NOMO-1 treated with DMSO at 0.1 percent for 48 hours (cell line): Measurements from ENCODE around the gene SMYD2.

Experiments used
- DNase-seq: peaks from one replicate; lab custom pipeline; 2025; ENCODE audit not compliant: unreplicated experiment; lab: John Stamatoyannopoulos, UW

SMYD2 gene

DNA sequence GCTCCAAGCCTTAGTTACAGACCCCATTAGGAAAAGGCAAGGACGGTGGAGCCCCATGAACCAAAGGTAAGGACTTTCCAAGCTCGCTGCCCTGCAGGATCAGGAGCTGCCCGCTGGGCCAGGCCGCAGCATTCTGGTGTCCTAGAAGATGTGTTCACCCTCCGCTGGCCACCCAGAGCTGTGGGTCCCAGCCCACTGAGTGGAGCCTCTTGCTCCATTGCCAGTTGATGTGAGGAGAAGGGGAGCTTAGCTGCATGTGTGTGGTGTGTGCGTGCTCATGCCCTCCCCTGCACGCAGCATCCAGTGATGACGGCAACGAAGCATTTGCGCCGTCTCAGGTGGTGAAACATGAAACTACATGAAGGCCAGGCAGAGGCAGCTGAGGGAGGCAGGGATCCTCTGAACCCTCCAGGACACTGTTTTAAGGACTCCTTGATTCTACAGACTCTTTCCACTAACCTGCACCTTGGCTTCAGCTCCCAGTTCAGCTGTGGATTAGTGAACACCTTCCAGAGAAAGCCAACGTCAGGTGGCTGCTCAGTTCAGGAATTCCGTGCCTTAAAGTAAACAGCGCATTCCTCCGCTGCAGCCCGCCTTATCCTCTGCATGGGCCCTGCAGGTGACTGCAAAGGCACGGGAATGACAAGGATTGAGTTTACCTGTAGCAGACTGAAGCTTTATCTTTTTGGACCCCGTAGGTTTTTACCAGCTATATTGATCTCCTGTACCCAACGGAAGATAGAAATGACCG lies 48.7 kb downstream of the SMYD2 start:
- no peak for DNase-seq

DNA sequence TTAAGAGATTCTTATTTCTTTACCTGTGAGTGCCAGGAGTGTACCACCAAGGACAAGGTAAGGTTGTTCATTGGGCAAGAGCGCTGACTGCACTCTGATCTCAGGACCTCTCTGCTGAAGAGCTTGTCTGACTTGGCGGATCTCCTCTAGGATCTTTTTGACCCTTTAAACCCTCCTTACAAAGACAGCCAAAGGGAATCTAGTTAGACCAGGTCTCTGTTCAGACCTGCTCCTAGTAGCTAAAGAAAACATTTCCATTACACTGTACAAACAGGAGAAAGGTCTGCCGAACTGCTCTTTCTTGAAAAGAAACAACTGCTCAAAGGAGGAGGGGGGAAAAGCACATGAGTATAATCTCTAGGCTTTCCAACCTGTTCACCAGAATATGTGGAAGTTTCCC lies 49.3 kb downstream of the SMYD2 start:
- no peak for DNase-seq

DNA sequence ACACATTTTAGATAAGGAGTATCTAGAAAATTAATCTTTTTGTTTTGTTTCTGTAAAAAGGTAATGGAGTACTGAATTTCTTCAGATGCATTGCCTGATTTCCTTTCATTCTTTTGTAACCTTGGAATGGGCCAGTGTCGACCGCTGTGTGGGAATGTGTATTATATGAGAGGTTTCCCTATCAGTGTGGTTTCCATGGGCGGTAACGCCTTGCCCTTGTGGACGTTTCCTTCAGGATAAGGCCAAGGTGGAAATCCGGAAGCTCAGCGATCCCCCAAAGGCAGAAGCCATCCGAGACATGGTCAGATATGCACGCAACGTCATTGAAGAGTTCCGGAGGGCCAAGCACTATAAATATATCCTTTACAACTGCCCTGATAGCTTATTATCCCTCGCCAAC lies 49.8 kb downstream of the SMYD2 start:
- no peak for DNase-seq

GRCh38 chr1:214331180-214331579 lies 50.2 kb downstream of the SMYD2 start:
- DNase-seq = no peak

DNA sequence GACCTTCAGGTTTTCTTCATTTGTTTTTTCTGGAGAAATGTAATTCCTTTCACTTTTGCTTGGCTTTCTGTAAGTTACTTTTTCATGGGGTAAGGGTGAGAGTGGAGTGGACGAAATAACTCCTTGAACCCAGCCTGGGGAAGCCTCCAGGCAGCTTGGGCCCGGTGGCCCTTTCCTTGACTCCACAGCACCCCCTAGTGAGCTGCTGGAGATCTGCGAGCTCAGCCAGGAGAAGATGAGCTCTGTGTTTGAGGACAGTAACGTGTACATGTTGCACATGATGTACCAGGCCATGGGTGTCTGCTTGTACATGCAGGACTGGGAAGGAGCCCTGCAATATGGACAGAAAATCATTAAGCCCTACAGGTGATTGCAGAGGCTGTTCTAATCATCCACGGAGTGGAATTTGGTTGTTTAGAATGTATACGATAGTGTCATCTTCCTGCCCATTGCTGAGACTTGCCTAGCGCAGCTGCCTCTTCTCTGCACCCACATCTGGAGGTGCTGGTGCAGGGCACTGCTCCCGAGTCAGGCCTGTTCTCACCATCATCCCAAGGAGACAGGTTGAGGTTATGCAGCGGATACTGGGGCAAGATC lies 51.0 kb downstream of the SMYD2 start:
- peak; percentile 34 for DNase-seq

DNA sequence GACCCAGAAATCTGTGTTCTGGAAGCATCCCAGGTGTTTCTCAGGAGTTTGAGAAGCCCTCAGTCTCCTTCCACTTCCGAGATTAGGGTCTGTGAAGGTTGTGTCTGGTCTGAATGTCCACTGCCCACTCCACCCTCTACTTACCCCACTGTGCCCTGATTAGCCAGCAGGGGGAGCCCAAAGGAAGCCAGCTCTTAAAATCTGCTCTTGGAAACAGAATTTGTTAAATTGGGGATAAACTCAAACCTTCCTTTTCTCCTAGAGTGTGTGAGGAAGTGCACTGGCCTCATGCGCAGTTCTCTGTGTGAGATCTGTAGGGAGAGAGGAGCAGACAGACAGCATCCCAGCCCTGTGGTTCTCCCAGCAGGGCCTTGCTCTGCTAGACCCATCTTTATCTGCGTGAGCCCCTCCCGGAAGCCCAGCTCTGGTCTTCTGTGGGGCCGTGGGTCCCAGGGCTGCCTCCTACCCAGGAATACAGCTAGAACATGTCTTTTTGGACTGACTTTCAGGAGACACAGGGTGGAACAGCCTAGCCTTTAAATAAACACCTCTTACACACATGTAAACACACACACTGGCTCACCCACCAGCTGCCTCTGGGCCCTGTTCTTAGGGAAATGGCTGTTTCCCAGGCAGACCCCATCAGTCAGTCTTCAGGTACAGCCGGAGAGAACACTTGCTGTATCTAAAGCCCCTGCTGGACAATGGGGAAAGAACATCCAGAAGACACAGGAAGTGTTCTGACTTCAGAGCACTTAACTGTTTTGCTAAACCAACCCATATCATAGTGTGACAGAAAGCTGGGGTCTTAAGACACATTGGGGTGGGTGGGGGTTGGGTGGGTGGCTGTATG lies 52.2 kb downstream of the SMYD2 start:
- peak; percentile 21 for DNase-seq

GRCh38 chr1:214335567-214335966 lies 54.6 kb downstream of the SMYD2 start:
- DNase-seq = no peak

GRCh38 chr1:214337015-214337414 lies 56.1 kb downstream of the SMYD2 start:
- no peak for DNase-seq

- no peak for DNase-seq
These were observed 56.6 kb downstream of the SMYD2 start for GRCh38 chr1:214337511-214337910.

GRCh38 chr1:214338212-214338611 lies 57.3 kb downstream of the SMYD2 start:
- no peak for DNase-seq

DNA sequence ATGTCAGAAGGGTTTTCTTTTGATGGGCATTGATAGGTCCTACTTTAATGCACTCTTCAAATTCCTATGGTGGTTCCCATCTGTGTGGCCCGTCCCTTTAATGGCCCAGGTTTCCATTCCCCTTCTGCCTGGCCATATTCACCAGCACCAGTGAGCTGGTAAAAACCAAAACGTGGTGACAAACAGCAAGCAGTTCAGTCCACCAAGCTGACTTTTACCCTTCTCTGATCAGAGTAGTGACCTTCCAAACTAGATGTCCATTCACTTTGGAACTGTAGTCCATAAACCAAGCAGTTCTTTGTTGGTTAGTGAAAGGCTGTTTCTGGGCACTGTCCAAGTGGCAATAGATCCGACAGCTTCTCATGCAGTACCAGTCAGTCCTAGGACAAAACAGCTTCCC lies 60.5 kb downstream of the SMYD2 start:
- no peak for DNase-seq

DNA sequence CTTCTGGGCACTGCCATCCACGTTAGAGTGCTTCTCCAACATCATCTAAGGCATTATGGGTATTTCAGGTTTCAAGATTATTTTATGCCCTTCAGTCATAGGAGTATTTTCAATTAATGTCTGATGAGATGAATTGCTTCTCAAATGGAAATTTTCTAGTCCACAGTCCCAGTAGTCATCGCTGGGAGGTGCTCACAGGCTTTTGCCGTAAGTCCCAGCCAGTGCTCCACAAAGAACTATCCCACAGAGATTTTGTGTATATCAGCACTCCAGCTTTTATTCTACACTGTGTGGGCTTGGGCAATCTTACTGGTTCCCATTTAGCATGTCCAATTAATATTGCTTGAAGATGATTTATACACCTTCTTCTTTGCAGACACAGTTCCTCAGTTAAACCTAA lies 61.0 kb downstream of the SMYD2 start:
- DNase-seq = no peak

- DNase-seq = no peak
These were observed 61.6 kb downstream of the SMYD2 start for GRCh38 chr1:214342525-214342924.

DNA sequence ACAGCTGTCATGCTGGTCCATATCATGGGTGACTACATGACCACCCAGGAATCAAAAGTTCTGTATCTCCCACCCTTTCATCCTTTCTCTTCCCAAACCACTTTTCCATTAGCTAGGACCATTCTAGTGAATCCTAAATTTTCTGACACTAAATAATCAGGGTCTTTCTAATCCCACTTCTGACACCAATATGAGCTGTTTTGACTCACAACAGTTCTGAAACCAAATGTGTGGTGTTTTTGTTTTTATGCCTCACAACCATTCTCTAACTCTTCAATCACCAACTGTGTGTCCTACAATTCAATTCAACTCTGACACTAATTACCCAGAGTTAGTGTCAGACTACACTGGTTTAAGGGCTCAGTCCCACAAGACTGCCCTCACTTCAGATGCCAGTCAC lies 63.9 kb downstream of the SMYD2 start:
- no peak for DNase-seq

DNA sequence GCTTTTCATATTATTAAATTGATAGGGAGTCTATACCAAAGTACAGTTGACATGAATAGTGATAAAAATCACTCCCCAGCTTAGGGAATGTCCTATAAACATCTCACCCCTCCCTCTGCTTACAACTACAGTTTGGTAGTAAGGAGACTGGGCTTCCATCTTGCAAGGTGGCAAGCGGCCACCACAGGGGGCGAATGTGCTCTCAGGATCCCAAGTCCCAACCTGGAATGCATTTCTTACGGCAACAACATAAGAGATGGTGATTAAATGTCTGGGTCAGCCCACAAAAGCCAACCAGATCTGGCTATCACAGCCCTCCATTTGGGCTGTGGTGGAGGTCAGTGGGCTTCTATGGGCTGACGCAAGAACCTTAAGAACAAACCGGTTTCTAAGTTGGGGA lies 68.0 kb downstream of the SMYD2 start:
- DNase-seq = no peak

- no peak for DNase-seq
These were observed 68.8 kb downstream of the SMYD2 start for GRCh38 chr1:214349781-214350180.

GRCh38 chr1:214351551-214352277 lies 70.8 kb downstream of the SMYD2 start:
- no peak for DNase-seq

GRCh38 chr1:214352838-214353237 lies 71.9 kb downstream of the SMYD2 start:
- no peak for DNase-seq

- no peak for DNase-seq
These were observed 73.6 kb downstream of the SMYD2 start for GRCh38 chr1:214354440-214355148.

- no peak for DNase-seq
These were observed 79.2 kb downstream of the SMYD2 start for GRCh38 chr1:214360116-214360515.
